Thyroid gland (tissue), 4 donors: Measurements from ENCODE around the gene ADCY3. TPM values are rescaled to one million over a fixed set of nuclear protein-coding genes. Genes with fewer than 3 reads are reported as not detected.

Experiments used
- DNase-seq, 2 donors: peaks; one replicate each; pipeline ENCODE4 v3.0.0-alpha.2; 2019
- H3K27ac ChIP-seq, 3 donors: fragments of 200-600 bp; sonication (generic); 1 replicate in 2 of 3; 2 replicates in 1 of 3; pipeline ENCODE4 v1.5.1; 2016 to 2019; ENCODE audit warnings: mild to moderate bottlenecking in 1 of 3, moderate library complexity in 1 of 3
- H3K27me3 ChIP-seq: fragments of 200-600 bp; sonication (generic); one replicate; pipeline ENCODE4 v1.5.1; 2019
- H3K36me3 ChIP-seq, 2 donors: fragments of 200-600 bp; sonication (generic); one replicate each; pipeline ENCODE4 v1.5.1; 2016 to 2019
- H3K4me1 ChIP-seq, 2 donors: fragments of 200-600 bp; sonication (generic); one replicate each; pipeline ENCODE4 v1.5.1; 2017 to 2019
- H3K4me3 ChIP-seq, 3 donors: fragments of 200-600 bp; sonication (generic); replicated peaks in 1 of 3; 1 replicate in 2 of 3; 2 replicates in 1 of 3; pipeline ENCODE4 v1.5.1; 2016; ENCODE audit warnings: mild to moderate bottlenecking in 1 of 3
- H3K9me3 ChIP-seq: fragments of 200-600 bp; sonication (generic); one replicate; pipeline ENCODE4 v1.5.1; 2017
- CTCF ChIP-seq, 6 experiments: fragments of 200-600 bp in 3 of 6; fragments of 450-650 bp in 3 of 6; sonication (generic) in 3 of 6; IDR thresholded peaks; one replicate each; pipeline ENCODE4 v1.5.1; 2016 to 2019; ENCODE audit warnings: antibody characterized with exemption in 6 of 6, mild to moderate bottlenecking in 2 of 6, inconsistent platforms in 1 of 6, moderate library complexity in 1 of 6
- POLR2A ChIP-seq, 2 donors: fragments of 450-650 bp; IDR thresholded peaks; one replicate each; pipeline ENCODE4 v1.6.1; 2017; ENCODE audit warnings: antibody characterized with exemption in 2 of 2, mild to moderate bottlenecking in 2 of 2, moderate library complexity in 1 of 2
- WGBS, 2 donors: methylation state at CpG; one replicate each; pipeline ENCODE4 v1.1.5; 2017; 5-methylcytosine and 5-hydroxymethylcytosine counted together
- intact Hi-C: fragments of 100-400 bp; cut with DNase I; formaldehyde crosslinking; loops from one replicate; pipeline ENCODE4 v1.15.1; 2023
- total RNA-seq, 4 donors: library from RNA; depleted of rRNA; stranded (reverse); fragments of >200 nt; gene quantifications; one replicate each; pipeline ENCODE4 v1.2.3, GENCODE V29; 2016

The ADCY3 gene
- total RNA-seq, 4 donors from 2014 or later: 17.5 to 38.7 (median 29.2) TPM

GRCh38 chr2:24893934-24894333 lies 26.1 kb downstream of the ADCY3 start:
- no peak for DNase-seq
- 85 to 95% methylated on average over 3 of the region's 3 CpGs for WGBS, 2 donors
- intact Hi-C loops: no loop called here

GRCh38 chr2:24892928-24893327 lies 27.1 kb downstream of the ADCY3 start:
- H3K4me3 ChIP-seq: no peak overlapping the region
- no peak for DNase-seq
- TF ChIP-seq CTCF (IDR thresholded peaks at IDR 0.05) (no peak), POLR2A (IDR thresholded peaks at IDR 0.05) (no peak)
- H3K27ac ChIP-seq: no peak overlapping the region
- no peaks in the 10 kb centered on the region for H3K4me1 ChIP-seq
- intact Hi-C loops: no loop called here
- H3K9me3 ChIP-seq: no peaks in the 10 kb centered on the region
- H3K36me3 ChIP-seq: no peaks in the 10 kb centered on the region
- 94% methylated on average over 2 of the region's 2 CpGs for WGBS, 2 donors
- no peaks in the 10 kb centered on the region for H3K27me3 ChIP-seq

More at GRCh38 chr2:24893934-24894333, 26.1 kb downstream of the ADCY3 start:
- H3K4me3 ChIP-seq: no peak overlapping the region
- no peaks in the 10 kb centered on the region for H3K4me1 ChIP-seq
- H3K9me3 ChIP-seq: no peaks in the 10 kb centered on the region
- H3K36me3 ChIP-seq: no peaks in the 10 kb centered on the region
- no peaks in the 10 kb centered on the region for H3K27me3 ChIP-seq
- no peak overlapping the region for H3K27ac ChIP-seq
- no peak for TF ChIP-seq POLR2A (IDR thresholded peaks at IDR 0.05)
- TF ChIP-seq CTCF (IDR thresholded peaks at IDR 0.05): no peak

GRCh38 chr2:24891201-24891600 lies 28.8 kb downstream of the ADCY3 start:
- Histone ChIP-seq H3K4me3 (no peak overlapping the region), H3K4me1 (no peaks in the 10 kb centered on the region), H3K36me3 (no peaks in the 10 kb centered on the region), H3K27ac (no peak overlapping the region), H3K27me3 (no peaks in the 10 kb centered on the region), H3K9me3 (no peaks in the 10 kb centered on the region)
- DNase-seq: no peak
- TF ChIP-seq CTCF (IDR thresholded peaks at IDR 0.05) (no peak), POLR2A (IDR thresholded peaks at IDR 0.05) (no peak)
- intact Hi-C loops: no loop called here
- WGBS, 2 donors: 94 to 95% methylated on average over 2 of the region's 2 CpGs

GRCh38 chr2:24889221-24889620 lies 30.8 kb downstream of the ADCY3 start:
- H3K9me3 ChIP-seq: no peaks in the 10 kb centered on the region
- H3K27ac ChIP-seq: no peak overlapping the region
- TF ChIP-seq CTCF (IDR thresholded peaks at IDR 0.05): no peak
- no peak for TF ChIP-seq POLR2A (IDR thresholded peaks at IDR 0.05)
- peaks cover 0 to 5% of the 10 kb centered on the region in 2 donors for H3K4me1 ChIP-seq
- H3K4me3 ChIP-seq: no peak overlapping the region
- H3K36me3 ChIP-seq: no peaks in the 10 kb centered on the region
- intact Hi-C loops: no loop called here
- DNase-seq: no peak
- H3K27me3 ChIP-seq: no peaks in the 10 kb centered on the region
- WGBS, 2 donors: 93 to 95% methylated on average over 5 of the region's 5 CpGs

GRCh38 chr2:24888177-24888576 lies 31.9 kb downstream of the ADCY3 start:
- intact Hi-C loops: no loop called here
- H3K9me3 ChIP-seq: no peaks in the 10 kb centered on the region

More at GRCh38 chr2:24888177-24888576, 31.9 kb downstream of the ADCY3 start:
- TF ChIP-seq CTCF (IDR thresholded peaks at IDR 0.05) (no peak), POLR2A (IDR thresholded peaks at IDR 0.05) (no peak)
- Histone ChIP-seq H3K36me3 (no peaks in the 10 kb centered on the region), H3K27me3 (no peaks in the 10 kb centered on the region), H3K4me1 (peaks cover 5% of the 10 kb centered on the region in 2 donors), H3K4me3 (no peak overlapping the region), H3K27ac (no peak overlapping the region)
- no peak for DNase-seq
- WGBS, 2 donors: 91 to 97% methylated on average over 6 of the region's 6 CpGs
